WI38 (cell line): Measurements from ENCODE around the gene FARSA.
A peak's percentile ranks its signal among the peaks of the same experiment; 100 is the strongest.

Source experiments
- H3K4me3 ChIP-seq: 2 replicates; pipeline ENCODE4 v1.5.1; 2011; ENCODE audit warnings: low read depth, mild to moderate bottlenecking, control low read depth, low read length
- TF ChIP-seq, protein P1 (sequence below): IDR thresholded peaks from 2 replicates; pipeline ENCODE4 v1.5.1; 2012; ENCODE audit warnings: low read depth, mild to moderate bottlenecking, control low read depth, low read length

Gene FARSA

DNA sequence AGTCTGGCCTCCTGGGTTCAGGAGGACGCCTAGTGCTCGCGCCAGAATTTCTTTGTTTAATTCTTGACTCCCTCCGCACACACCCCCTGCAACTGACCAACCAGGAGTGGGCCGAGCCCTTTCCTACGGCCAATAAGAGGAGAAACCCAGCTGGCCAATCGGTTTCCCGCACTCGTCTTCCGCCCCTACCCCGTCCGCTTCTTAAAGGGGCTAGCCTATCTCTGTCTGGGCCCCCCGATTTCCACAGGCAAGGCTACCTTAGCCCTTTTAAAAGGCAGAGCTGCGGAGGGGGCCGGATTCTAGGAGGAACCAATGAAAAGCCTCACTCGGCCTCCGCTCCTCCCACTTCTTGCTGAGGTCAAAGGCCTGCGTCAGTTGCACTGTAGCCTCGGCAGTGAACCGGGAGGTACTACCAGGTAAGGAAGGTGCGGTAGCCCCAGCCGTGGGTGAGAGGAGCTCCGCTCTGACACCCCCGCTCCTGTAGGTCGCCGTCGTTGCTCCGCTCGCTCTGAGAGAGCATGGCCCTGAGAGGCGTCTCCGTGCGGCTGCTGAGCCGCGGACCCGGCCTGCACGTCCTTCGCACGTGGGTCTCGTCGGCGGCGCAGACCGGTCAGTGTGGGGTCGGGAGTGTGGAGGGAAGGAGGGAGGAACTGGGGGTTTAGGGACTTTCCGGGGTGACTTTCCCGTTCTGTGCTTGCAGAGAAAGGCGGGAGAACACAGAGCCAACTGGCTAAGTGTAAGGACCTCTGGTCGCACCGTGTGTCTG is 42.5 kb downstream of the FARSA start, which contains the start of gene GCDH:
Gene GCDH, plus strand, starts transcription at position 374 of the 766 bp plus-strand sequence. Its CDS starts 145 bp downstream, at position 519.
- TF ChIP-seq, protein P1, sequence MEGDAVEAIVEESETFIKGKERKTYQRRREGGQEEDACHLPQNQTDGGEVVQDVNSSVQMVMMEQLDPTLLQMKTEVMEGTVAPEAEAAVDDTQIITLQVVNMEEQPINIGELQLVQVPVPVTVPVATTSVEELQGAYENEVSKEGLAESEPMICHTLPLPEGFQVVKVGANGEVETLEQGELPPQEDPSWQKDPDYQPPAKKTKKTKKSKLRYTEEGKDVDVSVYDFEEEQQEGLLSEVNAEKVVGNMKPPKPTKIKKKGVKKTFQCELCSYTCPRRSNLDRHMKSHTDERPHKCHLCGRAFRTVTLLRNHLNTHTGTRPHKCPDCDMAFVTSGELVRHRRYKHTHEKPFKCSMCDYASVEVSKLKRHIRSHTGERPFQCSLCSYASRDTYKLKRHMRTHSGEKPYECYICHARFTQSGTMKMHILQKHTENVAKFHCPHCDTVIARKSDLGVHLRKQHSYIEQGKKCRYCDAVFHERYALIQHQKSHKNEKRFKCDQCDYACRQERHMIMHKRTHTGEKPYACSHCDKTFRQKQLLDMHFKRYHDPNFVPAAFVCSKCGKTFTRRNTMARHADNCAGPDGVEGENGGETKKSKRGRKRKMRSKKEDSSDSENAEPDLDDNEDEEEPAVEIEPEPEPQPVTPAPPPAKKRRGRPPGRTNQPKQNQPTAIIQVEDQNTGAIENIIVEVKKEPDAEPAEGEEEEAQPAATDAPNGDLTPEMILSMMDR, result no peak
- peak within 1 kb of the TSS; percentile 74 for H3K4me3 ChIP-seq

DNA sequence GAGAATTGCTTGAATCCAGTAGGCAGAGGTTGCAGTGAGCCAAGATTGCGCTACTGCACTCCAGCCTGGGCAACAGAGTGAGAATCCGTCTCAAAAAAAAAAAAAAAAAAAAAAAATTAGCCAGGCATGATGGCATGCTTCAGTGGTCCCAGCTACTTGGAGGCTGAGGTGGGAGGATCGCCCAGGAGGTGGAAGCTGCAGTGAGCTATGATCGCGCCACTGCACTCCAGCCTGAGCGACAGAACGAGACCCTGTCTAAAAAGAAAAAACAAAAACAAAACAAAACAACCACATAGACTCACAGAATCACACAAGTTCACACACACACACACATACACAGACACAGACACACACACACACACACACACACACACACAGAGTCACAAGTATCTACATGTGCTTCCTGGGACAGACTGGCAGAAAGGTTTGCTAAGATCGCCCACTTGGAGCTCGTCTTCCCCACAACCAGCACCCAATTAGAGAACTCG is 43.2 kb downstream of the FARSA start:
- H3K4me3 ChIP-seq, result peak overlapping the region; percentile 34

DNA sequence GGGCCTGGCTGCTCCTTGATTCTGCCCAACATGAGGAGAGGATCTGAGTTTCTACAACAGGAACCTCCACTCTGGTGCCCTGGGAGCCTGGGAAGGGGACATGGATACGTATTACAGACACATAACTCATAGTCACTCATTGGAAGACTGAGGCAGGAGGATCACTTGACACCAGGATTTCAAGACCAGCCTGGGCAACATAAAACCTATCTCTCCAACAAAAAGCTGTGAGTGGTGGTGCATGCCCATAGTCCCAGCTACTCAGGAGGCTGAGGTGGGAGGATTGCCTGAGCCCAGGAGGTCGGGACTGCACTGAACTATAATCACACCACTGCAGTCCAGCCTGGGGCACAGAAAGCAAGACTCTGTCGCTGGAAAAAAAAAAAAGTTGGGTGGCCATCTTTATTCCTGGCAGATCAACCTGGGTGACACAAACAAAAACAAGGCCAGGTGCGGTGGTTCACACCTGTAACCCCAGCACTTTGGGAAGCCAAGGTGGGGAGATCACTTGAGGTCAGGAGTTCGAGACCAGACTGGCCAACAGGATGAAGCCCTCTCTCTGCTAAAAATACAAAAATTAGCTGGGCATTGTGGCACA is 45.4 kb downstream of the FARSA start:
- H3K4me3 ChIP-seq, result no peak overlapping the region
- TF ChIP-seq, protein P1, result no peak

DNA sequence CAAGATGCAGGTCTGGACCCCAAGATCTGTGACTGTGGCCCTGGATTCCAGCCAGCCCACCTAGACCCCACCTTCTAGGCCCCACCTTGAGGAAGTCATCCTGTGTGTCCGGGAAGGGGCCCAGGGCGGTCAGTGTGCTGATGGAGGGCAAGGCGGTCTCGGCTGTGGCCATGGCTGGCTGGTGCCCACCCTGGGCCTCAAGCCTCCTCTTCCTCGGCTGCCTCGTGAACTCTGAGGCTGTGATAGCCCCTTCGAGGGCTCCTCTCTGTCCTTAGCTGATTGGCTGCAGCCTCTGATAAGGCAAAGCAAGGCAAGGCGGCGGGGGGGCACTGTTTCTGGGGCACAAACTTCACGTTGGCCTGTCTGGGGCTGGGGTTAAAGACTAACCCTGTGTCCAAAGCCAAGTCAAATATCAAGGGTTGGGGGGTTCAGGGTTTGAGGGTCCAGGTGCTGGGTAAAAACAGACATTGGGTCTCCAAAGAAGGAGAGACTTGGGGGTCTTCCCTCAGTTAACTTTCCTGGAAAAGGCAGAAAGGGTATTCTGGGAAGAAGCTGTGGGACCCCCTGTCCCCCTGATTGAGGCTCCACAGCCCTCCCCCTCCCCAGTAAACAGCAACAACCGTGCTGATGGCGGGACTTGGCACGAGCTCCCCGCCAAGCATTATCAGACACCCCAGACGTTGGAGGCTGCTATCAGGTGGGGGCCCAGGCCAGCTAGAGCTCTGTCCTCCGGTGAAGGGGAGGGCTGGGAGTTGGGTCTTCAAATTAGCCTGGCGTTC is 46.4 kb downstream of the FARSA start, which contains the start of gene KLF1:
Gene KLF1, minus strand, starts transcription at position 233 of the 779 bp plus-strand sequence. Its CDS starts 61 bp downstream, at position 172.
- H3K4me3 ChIP-seq, result no peak within 1 kb of the TSS
- TF ChIP-seq, protein P1, result no peak

DNA sequence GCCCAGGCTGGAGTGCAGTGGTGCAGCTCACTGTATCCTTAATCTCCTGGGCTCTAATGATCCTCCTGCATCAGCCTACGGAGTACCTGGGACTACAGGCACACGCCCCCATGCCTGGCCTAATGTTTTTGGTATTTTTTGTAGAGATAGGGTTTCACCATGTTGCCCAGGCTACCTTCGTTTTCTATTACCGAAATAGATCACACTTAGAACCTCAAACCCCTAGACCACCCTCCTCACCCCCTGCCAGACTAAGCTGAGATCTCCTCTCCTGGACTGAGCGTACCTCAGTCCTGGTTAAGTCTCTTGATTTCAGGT is 46.9 kb downstream of the FARSA start:
- no peak overlapping the region for H3K4me3 ChIP-seq
- TF ChIP-seq, protein P1, result no peak

DNA sequence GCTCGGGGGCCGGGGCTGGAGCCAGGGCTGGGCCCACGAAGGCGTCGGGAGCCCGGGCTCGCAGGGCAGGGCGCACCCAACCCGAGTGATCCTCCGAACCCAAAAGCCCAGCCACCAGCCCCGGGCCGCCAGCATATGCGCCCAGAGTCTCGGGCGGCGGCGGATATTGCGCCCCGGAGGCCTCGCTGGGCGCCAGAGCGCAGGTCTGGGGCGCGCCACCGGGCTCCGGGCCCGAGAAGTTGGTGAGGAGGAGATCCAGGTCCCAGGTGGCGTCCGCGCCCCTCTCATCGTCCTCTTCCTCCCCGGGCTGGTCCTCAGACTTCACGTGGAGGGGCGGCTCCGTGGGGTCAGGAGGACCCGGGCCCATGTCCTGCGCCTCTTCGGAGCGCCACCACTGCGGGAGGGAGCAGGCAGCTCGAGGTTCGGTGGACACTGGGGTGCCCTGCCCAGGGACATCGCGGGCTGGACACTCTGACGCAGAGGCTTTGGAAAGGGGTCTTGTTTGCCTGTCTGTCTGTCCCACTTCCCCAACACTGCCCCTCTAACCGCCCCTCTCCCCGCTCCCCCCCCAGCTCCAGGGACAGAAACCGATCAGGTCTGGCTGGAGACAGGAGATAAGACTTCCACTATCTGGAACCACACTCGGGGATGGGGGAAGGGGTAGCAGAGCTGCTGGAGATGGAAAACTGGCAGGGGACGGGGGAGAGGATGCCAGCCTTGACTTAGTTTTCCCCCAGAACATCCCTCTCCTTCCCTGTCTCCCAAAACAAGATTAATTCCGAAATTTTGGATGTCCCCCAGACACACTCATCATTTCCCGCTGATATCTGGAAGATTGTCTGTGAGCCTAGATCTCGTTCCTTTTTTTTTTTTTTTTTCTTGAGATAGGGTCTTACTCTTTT is 47.5 kb downstream of the FARSA start:
- TF ChIP-seq, protein P1, result no peak
- peak overlapping the region; percentile 1; the same call in 1 of the 2 replicates for H3K4me3 ChIP-seq
